PC-9 (cell line): Measurements from ENCODE around the gene CCDC106. TPM values are rescaled to one million over a fixed set of nuclear protein-coding genes. Genes with fewer than 3 reads are reported as not detected.

Experiments used
- BruUV-seq: library from RNA; stranded (reverse); fragments of 400-500 nt; replicated peaks from 2 replicates; lab custom pipeline; 2021; lab: Mats Ljungman, UMichigan
- CTCF ChIA-PET: fragments of 300-600 bp; sonication (Branson Sonifier 250); formaldehyde crosslinking; loops from one replicate; lab custom pipeline; 2022; ENCODE audit warnings: antibody characterized with exemption; lab: Charles Lee
- POLR2A ChIA-PET: fragments of 300-600 bp; sonication (Branson Sonifier 250); formaldehyde crosslinking; loops from one replicate; lab custom pipeline; 2022; ENCODE audit warnings: antibody characterized with exemption; ENCODE audit not compliant: unreplicated experiment; lab: Charles Lee
- DNase-seq, 2 experiments: peaks; one replicate each; pipeline versions ENCODE4 v3.0.0 to v3.0.0-alpha.2; 2015 to 2022; ENCODE audit warnings: mixed read lengths in 1 of 2
- H2AFZ ChIP-seq: fragments of 200-600 bp; sonication (generic); 2 replicates; pipeline ENCODE4 v1.8.1; 2017; ENCODE audit warnings: antibody characterized with exemption
- H3F3A ChIP-seq: fragments of 200-600 bp; sonication (generic); 2 replicates; pipeline ENCODE4 v1.8.1; 2017; ENCODE audit warnings: antibody characterized with exemption, mild to moderate bottlenecking, low read depth; ENCODE audit not compliant: insufficient read depth
- H3K27ac ChIP-seq: fragments of 200-600 bp; sonication (generic); 2 replicates; pipeline ENCODE4 v1.6.1; 2016; ENCODE audit warnings: mixed run types
- H3K27me3 ChIP-seq: fragments of 200-600 bp; sonication (generic); 2 replicates; pipeline ENCODE4 v1.6.1; 2016; ENCODE audit warnings: low read depth, mixed run types; ENCODE audit not compliant: insufficient read depth
- H3K36me3 ChIP-seq: fragments of 200-600 bp; sonication (generic); 2 replicates; pipeline ENCODE4 v1.6.1; 2016; ENCODE audit warnings: low read depth, mixed run types
- H3K4me1 ChIP-seq: fragments of 200-600 bp; sonication (generic); replicated peaks from 2 replicates; pipeline ENCODE4 v1.6.1; 2016; ENCODE audit warnings: mixed run types; ENCODE audit not compliant: insufficient read depth
- H3K4me2 ChIP-seq: fragments of 200-600 bp; sonication (generic); 2 replicates; pipeline ENCODE4 v1.6.1; 2017; ENCODE audit warnings: mixed run types
- H3K4me3 ChIP-seq: fragments of 200-600 bp; sonication (generic); 2 replicates; pipeline ENCODE4 v1.6.1; 2016; ENCODE audit warnings: mixed run types
- H3K79me2 ChIP-seq: fragments of 200-600 bp; sonication (generic); 2 replicates; pipeline ENCODE4 v1.6.1; 2017; ENCODE audit warnings: low read depth, mixed run types
- H3K9me2 ChIP-seq: fragments of 200-600 bp; sonication (generic); 2 replicates; pipeline ENCODE4 v1.8.1; 2017; ENCODE audit warnings: mild to moderate bottlenecking; ENCODE audit not compliant: insufficient read depth
- H3K9me3 ChIP-seq: fragments of 200-600 bp; sonication (generic); 2 replicates; pipeline ENCODE4 v1.8.1; 2016; ENCODE audit warnings: low read depth; ENCODE audit not compliant: insufficient read depth
- H4K20me1 ChIP-seq: fragments of 200-600 bp; sonication (generic); 2 replicates; pipeline ENCODE4 v1.8.1; 2017; ENCODE audit not compliant: insufficient read depth
- EZH2 ChIP-seq: fragments of 200-600 bp; sonication (generic); IDR thresholded peaks from 2 replicates; pipeline ENCODE4 v1.8.0; 2017; ENCODE audit warnings: antibody characterized with exemption, low read depth
- intact Hi-C: fragments of 100-400 bp; cut with micrococcal nuclease; formaldehyde crosslinking; loops from one replicate; pipeline ENCODE4 v1.10.0; 2022; ENCODE audit not compliant: unreplicated experiment
- total RNA-seq: library from RNA; stranded (reverse); gene quantifications from 2 replicates; pipeline ENCODE4 v1.2.3, GENCODE V29; 2021
- TF ChIP-seq, protein P1 (sequence below): fragments of 200-600 bp; sonication (generic); conservative IDR thresholded peaks from 2 replicates; pipeline ENCODE4 v1.6.1; 2017; ENCODE audit warnings: mixed run types, antibody characterized with exemption, mild to moderate bottlenecking, moderate library complexity

CCDC106 gene
- total RNA-seq, 1 experiment from 2014 or later, result 3.2 TPM

DNA sequence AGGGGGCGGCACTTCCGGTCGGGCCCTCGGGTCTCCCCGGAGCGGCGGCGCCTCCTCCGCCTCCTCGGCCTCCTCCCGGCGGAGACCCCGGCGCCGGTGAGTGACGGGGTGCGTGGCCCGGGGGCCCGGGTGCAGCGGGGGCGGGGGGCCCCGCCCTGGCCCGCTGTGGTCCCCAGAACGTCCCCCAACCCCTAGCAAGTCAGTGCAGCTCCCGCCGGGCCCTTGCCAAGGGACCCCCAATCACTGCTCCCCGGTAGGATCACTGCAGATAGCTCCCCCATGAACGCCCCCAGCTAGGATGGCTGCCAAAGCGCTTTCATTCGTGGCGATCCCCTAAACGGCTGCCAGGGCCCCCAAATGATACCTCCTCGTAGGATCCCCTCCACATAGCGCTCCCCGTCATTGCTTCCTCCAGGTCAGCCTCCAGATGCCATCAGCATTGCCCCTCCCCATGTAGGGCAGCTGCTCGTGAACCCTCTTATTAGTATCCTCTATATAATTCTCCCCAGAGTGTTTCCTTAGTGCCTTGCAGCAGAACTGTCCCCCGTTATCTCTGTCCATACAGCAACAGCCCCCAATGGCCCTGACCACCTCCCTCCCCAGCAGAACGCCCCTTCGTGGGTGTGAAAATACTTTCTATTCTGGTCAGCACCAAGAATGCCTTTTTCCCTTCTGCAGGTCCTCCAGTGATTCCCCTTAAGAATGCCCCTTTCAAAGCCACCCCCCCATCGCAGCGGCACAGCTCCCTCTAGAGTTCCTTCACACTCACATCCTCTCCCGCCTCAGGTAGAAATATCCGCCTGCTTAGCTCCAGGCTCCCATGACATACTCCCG is 42.2 kb upstream of the CCDC106 start, which contains the start of gene ZNF865:
Gene ZNF865, plus strand, starts transcription at position 11 of the 834 bp plus-strand sequence. CDS start 7,972 bp downstream, outside the sequence.
- peaks cover 53% of the 10 kb centered on the region for H3K79me2 ChIP-seq
- peak within 1 kb of the TSS; percentile 93 for H3K4me2 ChIP-seq
- no peak for TF ChIP-seq EZH2
- TF ChIP-seq, protein P1, sequence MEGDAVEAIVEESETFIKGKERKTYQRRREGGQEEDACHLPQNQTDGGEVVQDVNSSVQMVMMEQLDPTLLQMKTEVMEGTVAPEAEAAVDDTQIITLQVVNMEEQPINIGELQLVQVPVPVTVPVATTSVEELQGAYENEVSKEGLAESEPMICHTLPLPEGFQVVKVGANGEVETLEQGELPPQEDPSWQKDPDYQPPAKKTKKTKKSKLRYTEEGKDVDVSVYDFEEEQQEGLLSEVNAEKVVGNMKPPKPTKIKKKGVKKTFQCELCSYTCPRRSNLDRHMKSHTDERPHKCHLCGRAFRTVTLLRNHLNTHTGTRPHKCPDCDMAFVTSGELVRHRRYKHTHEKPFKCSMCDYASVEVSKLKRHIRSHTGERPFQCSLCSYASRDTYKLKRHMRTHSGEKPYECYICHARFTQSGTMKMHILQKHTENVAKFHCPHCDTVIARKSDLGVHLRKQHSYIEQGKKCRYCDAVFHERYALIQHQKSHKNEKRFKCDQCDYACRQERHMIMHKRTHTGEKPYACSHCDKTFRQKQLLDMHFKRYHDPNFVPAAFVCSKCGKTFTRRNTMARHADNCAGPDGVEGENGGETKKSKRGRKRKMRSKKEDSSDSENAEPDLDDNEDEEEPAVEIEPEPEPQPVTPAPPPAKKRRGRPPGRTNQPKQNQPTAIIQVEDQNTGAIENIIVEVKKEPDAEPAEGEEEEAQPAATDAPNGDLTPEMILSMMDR, result peak; percentile 82
- H2AFZ ChIP-seq, result peak within 1 kb of the TSS; percentile 71
- H4K20me1 ChIP-seq, result peaks cover 39% of the 10 kb centered on the region
- BruUV-seq, result no TSS peak
- peak within 1 kb of the TSS; percentile 79 for H3K4me3 ChIP-seq
- peaks cover 12% of the 10 kb centered on the region; the same call in 1 of the 2 replicates for H3K36me3 ChIP-seq
- intact Hi-C loops, result loop anchor here (1.0 to 2.0 kb wide), 5 partner anchors 18 to 129 kb away; partner anchors contain the start of genes ZNF628 and ZNF784
- H3F3A ChIP-seq, result peaks cover 43% of the 10 kb centered on the region
- H3K9me2 ChIP-seq, result no peaks in the 10 kb centered on the region
- peaks cover 28% of the 10 kb centered on the region for H3K4me1 ChIP-seq
- H3K27me3 ChIP-seq, result no peaks in the 10 kb centered on the region
- H3K27ac ChIP-seq, result peak within 1 kb of the TSS; percentile 66
- peak; percentile 79 to 83 for DNase-seq
- ChIA-PET POLR2A (interaction anchor here (0.5 to 1.1 kb wide), 11 partner anchors 11 to 1468 kb away, joined by 3 to 14 read pairs (median 5); partner anchors contain the start of genes CNOT3, HSPBP1, ISOC2 and ZNF628), CTCF (interaction anchor here (0.6 to 1.9 kb wide), 8 partner anchors 19 to 349 kb away, joined by 3 to 14 read pairs (median 4); partner anchors contain the start of gene ZNF784)
- no peaks in the 10 kb centered on the region for H3K9me3 ChIP-seq

DNA sequence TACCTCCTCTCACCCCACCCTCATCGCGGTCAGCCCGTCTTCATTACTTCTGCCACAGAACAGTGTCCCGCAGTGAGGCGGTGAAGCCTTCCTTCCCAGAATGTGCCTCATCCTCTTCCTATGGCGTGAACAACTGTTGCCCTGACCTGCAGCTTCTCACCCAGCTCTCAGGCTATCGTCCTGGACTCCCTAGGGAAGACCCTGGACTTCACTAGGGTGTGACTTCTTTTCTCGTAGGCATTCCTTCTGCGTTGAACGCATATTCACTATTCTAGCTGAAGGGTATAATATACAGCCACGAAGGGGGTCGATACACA is 41.6 kb upstream of the CCDC106 start:
- TF ChIP-seq, protein P1, result peak; percentile 4; the same call in 1 of the 2 replicates
- TF ChIP-seq EZH2, result no peak
- no peak overlapping the region for H3K27ac ChIP-seq
- H2AFZ ChIP-seq, result no peak overlapping the region
- peaks cover 47% of the 10 kb centered on the region for H3K79me2 ChIP-seq
- POLR2A ChIA-PET, result interaction anchor here (0.6 kb wide), 5 partner anchors 18 to 447 kb away, joined by 3 to 11 read pairs (median 4); partner anchors contain the start of genes ISOC2 and ZNF784
- H4K20me1 ChIP-seq, result peaks cover 39% of the 10 kb centered on the region
- peak overlapping the region; percentile 93 for H3K4me2 ChIP-seq
- DNase-seq, result no peak
- TSS peak; percentile 28 for BruUV-seq
- H3K4me1 ChIP-seq, result peaks cover 22% of the 10 kb centered on the region
- CTCF ChIA-PET, result interaction anchor here (0.6 to 1.9 kb wide), 6 partner anchors 18 to 350 kb away, joined by 3 to 14 read pairs (median 4); partner anchors contain the start of gene ZNF784
- H3K9me3 ChIP-seq, result no peaks in the 10 kb centered on the region
- H3F3A ChIP-seq, result peaks cover 37% of the 10 kb centered on the region
- peak overlapping the region; percentile 79 for H3K4me3 ChIP-seq
- no peaks in the 10 kb centered on the region for H3K9me2 ChIP-seq
- intact Hi-C loops, result loop anchor here (1.0 kb wide), 1 partner anchor 89 kb away; no protein-coding TSS in a partner anchor
- peaks cover 12% of the 10 kb centered on the region; the same call in 1 of the 2 replicates for H3K36me3 ChIP-seq
- no peaks in the 10 kb centered on the region for H3K27me3 ChIP-seq

DNA sequence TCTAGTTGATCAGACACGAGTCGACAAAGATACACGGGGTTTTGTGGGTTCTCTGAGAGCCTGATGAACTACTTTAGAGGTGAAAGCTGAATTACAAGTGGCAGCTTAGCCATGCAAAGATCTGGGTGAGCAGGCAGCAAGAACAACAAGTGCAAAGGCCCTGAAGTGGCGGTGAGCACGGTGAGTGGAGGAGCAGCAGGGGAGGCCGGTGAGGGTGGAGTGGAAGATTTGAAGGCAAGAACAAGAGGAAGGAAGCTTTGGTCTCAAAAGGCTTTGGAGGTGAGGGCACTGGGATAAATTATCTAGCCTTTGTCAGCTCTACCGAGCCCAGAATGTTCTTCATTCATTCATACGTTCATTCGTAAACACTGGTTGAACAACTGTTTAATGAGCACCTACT is 41.2 kb upstream of the CCDC106 start:
- Histone ChIP-seq H3K4me2 (peak overlapping the region; percentile 93), H3K27me3 (no peaks in the 10 kb centered on the region), H3K36me3 (peaks cover 12% of the 10 kb centered on the region; the same call in 1 of the 2 replicates), H3K27ac (no peak overlapping the region), H4K20me1 (peaks cover 39% of the 10 kb centered on the region), H2AFZ (no peak overlapping the region), H3K4me1 (peaks cover 22% of the 10 kb centered on the region), H3K4me3 (peak overlapping the region; percentile 79), H3K9me2 (no peaks in the 10 kb centered on the region), H3K9me3 (no peaks in the 10 kb centered on the region), H3F3A (peaks cover 37% of the 10 kb centered on the region), H3K79me2 (peaks cover 43% of the 10 kb centered on the region)
- intact Hi-C loops, result loop anchor here (1.0 kb wide), 1 partner anchor 90 kb away; no protein-coding TSS in a partner anchor
- TF ChIP-seq, protein P1, result no peak
- no peak for TF ChIP-seq EZH2
- CTCF ChIA-PET, result interaction anchor here (0.6 to 1.9 kb wide), 4 partner anchors 18 to 350 kb away, joined by 3 to 14 read pairs (median 6); partner anchors contain the start of gene ZNF784
- BruUV-seq, result no TSS peak
- DNase-seq, result no peak
- POLR2A ChIA-PET, result interaction anchor here (0.6 kb wide), 1 partner anchor 132 kb away, joined by 11 read pairs; no protein-coding TSS in a partner anchor
